Endothelial cell (in vitro differentiated cells): ENCODE measurements around the gene HRH4. TPM values are rescaled to one million over a fixed set of nuclear protein-coding genes. Genes with fewer than 3 reads are reported as not detected.

Source experiments
- DNase-seq: peaks from one replicate; pipeline ENCODE4 v3.0.0; 2021; ENCODE audit warnings: low spot score
- H3K27ac Mint-ChIP-seq: one replicate; pipeline ENCODE4 v1.8.0; 2021; ENCODE audit warnings: mixed read lengths, inconsistent platforms; ENCODE audit not compliant: unreplicated experiment
- H3K27me3 Mint-ChIP-seq: one replicate; pipeline ENCODE4 v1.8.0; 2021; ENCODE audit warnings: mild to moderate bottlenecking, moderate library complexity, mixed read lengths, inconsistent platforms; ENCODE audit not compliant: unreplicated experiment
- H3K36me3 Mint-ChIP-seq: one replicate; pipeline ENCODE4 v1.8.0; 2021; ENCODE audit warnings: mild to moderate bottlenecking, low read depth, mixed read lengths, inconsistent platforms; ENCODE audit not compliant: unreplicated experiment
- H3K4me1 Mint-ChIP-seq: one replicate; pipeline ENCODE4 v1.8.0; 2021; ENCODE audit warnings: mild to moderate bottlenecking, mixed read lengths, inconsistent platforms; ENCODE audit not compliant: unreplicated experiment
- H3K4me3 Mint-ChIP-seq: one replicate; pipeline ENCODE4 v1.8.0; 2021; ENCODE audit warnings: mild to moderate bottlenecking, mixed read lengths, inconsistent platforms; ENCODE audit not compliant: unreplicated experiment
- H3K9me3 Mint-ChIP-seq: one replicate; pipeline ENCODE4 v1.8.0; 2021; ENCODE audit warnings: mixed read lengths, inconsistent platforms; ENCODE audit not compliant: unreplicated experiment
- total RNA-seq: library from RNA; stranded (reverse); fragmentation: NEBNext Ultra II Directional; extraction: Animal tissue kit (Norgen Biotek cat#: 25700); gene quantifications from one replicate; pipeline ENCODE4 v1.2.1, GENCODE V29; 2021; ENCODE audit not compliant: unreplicated experiment
- TF ChIP-seq, protein P1 (sequence below): fragments of 200-600 bp; sonication (generic); IDR thresholded peaks from one replicate; pipeline ENCODE4 v1.5.0; 2021; ENCODE audit warnings: antibody characterized with exemption; ENCODE audit not compliant: unreplicated experiment

Gene HRH4
- total RNA-seq, 1 donor from 2014 or later: not detected

DNA sequence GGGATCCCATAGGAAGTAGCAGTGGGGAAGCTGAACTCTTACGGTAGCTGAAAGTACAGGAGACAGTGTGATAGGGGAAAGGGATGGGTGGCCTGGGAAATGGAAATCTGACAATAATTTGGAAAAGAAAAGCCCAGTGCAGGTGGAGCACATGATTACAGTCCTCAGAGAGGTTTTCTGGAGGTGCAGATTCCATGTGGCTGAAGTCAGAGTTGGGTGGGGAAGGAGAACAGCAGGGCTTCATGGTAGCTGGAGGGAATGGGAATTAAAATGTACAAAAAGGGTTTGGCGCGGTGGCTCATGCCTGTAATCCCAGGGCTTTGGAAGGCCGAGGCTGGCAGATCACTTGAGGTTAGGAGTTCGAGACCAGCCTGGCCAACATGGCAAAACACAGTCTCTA is 12.2 kb downstream of the HRH4 start:
- H3K27ac Mint-ChIP-seq: no peak overlapping the region
- H3K27me3 Mint-ChIP-seq: peaks cover 3% of the 10 kb centered on the region
- no peak overlapping the region for H3K4me3 Mint-ChIP-seq
- DNase-seq: no peak
- H3K36me3 Mint-ChIP-seq: no peaks in the 10 kb centered on the region
- TF ChIP-seq, protein P1, sequence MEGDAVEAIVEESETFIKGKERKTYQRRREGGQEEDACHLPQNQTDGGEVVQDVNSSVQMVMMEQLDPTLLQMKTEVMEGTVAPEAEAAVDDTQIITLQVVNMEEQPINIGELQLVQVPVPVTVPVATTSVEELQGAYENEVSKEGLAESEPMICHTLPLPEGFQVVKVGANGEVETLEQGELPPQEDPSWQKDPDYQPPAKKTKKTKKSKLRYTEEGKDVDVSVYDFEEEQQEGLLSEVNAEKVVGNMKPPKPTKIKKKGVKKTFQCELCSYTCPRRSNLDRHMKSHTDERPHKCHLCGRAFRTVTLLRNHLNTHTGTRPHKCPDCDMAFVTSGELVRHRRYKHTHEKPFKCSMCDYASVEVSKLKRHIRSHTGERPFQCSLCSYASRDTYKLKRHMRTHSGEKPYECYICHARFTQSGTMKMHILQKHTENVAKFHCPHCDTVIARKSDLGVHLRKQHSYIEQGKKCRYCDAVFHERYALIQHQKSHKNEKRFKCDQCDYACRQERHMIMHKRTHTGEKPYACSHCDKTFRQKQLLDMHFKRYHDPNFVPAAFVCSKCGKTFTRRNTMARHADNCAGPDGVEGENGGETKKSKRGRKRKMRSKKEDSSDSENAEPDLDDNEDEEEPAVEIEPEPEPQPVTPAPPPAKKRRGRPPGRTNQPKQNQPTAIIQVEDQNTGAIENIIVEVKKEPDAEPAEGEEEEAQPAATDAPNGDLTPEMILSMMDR: no peak
- H3K4me1 Mint-ChIP-seq: no peaks in the 10 kb centered on the region
- H3K9me3 Mint-ChIP-seq: no peaks in the 10 kb centered on the region

DNA sequence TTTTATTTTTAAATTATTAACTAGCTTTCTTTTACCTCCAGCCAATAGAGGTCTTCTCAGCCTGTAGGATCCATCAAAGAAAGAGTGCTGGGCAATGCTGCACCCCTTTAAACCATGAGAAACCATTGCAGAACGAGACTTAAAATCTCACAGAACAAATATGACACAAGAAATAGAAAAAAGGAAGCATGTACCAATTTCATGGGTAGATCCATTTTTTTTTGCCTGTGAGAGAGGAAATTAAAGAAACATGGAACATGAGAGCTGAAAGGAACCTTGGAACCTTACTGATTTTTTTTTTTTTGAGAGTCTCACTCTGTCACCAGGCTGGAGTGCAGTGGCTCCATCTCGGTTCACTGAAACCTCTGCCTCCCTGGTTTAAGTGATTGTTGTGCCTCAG is 14.0 kb downstream of the HRH4 start:
- no peaks in the 10 kb centered on the region for H3K4me1 Mint-ChIP-seq

DNA sequence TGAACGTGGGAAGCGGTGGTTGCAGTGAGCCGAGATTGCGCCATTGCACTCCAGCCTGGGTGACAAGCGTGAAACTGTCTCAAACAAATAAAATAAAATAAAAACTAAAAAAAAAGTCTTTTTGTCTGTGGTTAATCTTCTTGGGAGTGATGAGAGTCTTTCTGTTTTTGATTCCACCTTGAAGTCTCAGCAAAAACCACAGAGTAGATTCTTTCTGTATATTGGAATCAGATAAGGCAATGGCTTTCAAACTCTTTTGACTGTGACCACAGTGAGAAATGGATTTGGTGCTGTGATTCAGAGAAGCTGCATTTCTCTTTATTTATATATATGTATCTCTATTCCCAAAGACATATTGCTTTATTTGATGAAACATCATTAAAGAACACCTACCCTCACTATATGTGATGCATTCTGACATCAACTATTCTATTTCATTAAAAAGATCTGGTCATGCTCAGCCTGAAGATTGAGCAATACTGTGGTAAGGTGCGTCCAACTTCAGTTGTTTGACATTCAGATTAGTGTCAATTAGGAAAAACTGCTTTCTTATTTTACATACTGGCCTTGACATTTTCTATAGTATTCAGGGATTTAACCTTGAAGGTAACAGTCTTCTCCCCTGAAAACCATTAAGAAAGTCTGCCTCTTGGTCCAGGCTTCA is 15.6 kb downstream of the HRH4 start:
- H3K4me3 Mint-ChIP-seq: no peak overlapping the region
- TF ChIP-seq, protein P1: no peak
- no peak for DNase-seq
- no peak overlapping the region for H3K27ac Mint-ChIP-seq
- H3K9me3 Mint-ChIP-seq: peaks cover 4% of the 10 kb centered on the region
- peaks cover 3% of the 10 kb centered on the region for H3K36me3 Mint-ChIP-seq
- peaks cover 4% of the 10 kb centered on the region for H3K27me3 Mint-ChIP-seq
- no peaks in the 10 kb centered on the region for H3K4me1 Mint-ChIP-seq

More for the DNA sequence above, 14.0 kb downstream of the HRH4 start:
- no peak for DNase-seq
- TF ChIP-seq, protein P1: no peak
- H3K4me3 Mint-ChIP-seq: no peak overlapping the region
- H3K27me3 Mint-ChIP-seq: peaks cover 3% of the 10 kb centered on the region
- no peaks in the 10 kb centered on the region for H3K36me3 Mint-ChIP-seq
- H3K27ac Mint-ChIP-seq: no peak overlapping the region
- no peaks in the 10 kb centered on the region for H3K9me3 Mint-ChIP-seq

DNA sequence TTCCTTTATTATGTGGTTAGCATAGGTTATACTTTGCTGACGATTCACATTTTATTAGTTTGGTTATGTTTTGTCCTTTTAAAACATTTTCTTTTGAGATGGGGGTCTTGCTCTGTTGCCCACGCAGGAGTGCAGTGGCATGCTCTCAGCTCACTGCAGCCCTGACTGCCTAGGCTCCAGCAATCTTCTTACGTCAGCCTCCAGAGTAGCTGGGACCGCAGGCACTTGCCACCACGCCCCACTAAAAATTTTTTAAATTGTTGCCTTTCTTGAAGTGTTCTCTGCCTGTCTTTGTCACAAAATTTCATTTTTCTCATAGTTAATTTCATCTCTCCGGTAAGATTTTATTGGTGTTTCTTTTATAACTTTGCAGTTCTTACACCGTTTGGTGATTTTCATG is 18.9 kb downstream of the HRH4 start:
- H3K4me3 Mint-ChIP-seq: no peak overlapping the region
- H3K4me1 Mint-ChIP-seq: no peaks in the 10 kb centered on the region
- H3K27me3 Mint-ChIP-seq: peaks cover 3% of the 10 kb centered on the region
- no peak overlapping the region for H3K27ac Mint-ChIP-seq
- peaks cover 4% of the 10 kb centered on the region for H3K9me3 Mint-ChIP-seq
- H3K36me3 Mint-ChIP-seq: peaks cover 3% of the 10 kb centered on the region
- TF ChIP-seq, protein P1: no peak
- no peak for DNase-seq

DNA sequence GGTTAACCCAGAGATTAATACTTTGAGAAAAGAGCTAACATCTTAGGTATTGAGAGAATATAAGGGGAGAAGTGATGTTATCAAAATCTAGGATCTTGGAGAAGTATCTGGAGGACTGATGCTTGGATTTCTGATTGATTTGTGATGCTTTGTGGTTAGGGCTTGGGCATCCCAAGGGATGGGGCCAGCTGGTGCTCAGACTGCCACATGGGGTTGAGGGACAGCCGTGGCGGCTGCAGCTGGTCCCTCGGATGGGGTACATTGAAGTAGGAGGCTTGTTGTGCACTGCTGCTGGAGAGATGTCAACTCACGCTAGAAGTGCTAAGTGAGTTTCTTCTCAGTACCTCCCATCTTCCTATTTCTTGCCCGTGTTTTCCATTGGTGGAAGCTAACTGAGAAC is 22.4 kb downstream of the HRH4 start:
- H3K9me3 Mint-ChIP-seq: peaks cover 4% of the 10 kb centered on the region
- H3K27me3 Mint-ChIP-seq: peaks cover 5% of the 10 kb centered on the region
- TF ChIP-seq, protein P1: no peak
- peaks cover 3% of the 10 kb centered on the region for H3K36me3 Mint-ChIP-seq
- H3K27ac Mint-ChIP-seq: no peak overlapping the region
- no peaks in the 10 kb centered on the region for H3K4me1 Mint-ChIP-seq
- no peak overlapping the region for H3K4me3 Mint-ChIP-seq
- no peak for DNase-seq
